GM12878 (cell line): ENCODE results near the gene VTI1A. TPM values are rescaled to one million over a fixed set of nuclear protein-coding genes. Genes with fewer than 3 reads are reported as not detected.

Source experiments
- ASH2L ChIP-seq: fragments of 300-600, 200-600 bp; sonication (generic); IDR thresholded peaks from 2 replicates; pipeline ENCODE4 v1.6.1; 2017; ENCODE audit warnings: low read depth, mild to moderate bottlenecking, borderline replicate concordance
- CREB1 ChIP-seq: IDR thresholded peaks from 2 replicates; pipeline ENCODE4 v1.6.1; 2012; ENCODE audit warnings: low read depth, mild to moderate bottlenecking, inconsistent platforms
- HDAC2 ChIP-seq: fragments of 200-600 bp; sonication (generic); IDR thresholded peaks from 2 replicates; pipeline ENCODE4 v1.6.1; 2017
- MTA2 ChIP-seq: fragments of 450-650 bp; IDR thresholded peaks from 2 replicates; pipeline ENCODE4 v1.6.1; 2016; ENCODE audit warnings: low read depth, mild to moderate bottlenecking, moderate library complexity
- POLR2AphosphoS5 ChIP-seq: IDR thresholded peaks from 2 replicates; pipeline ENCODE4 v1.6.1; 2011; ENCODE audit warnings: mild to moderate bottlenecking, low read length, inconsistent platforms
- POU2F2 ChIP-seq: IDR thresholded peaks from 3 replicates; pipeline ENCODE4 v1.6.1; 2011; ENCODE audit warnings: low read depth, mild to moderate bottlenecking, low read length, borderline replicate concordance
- RAD51 ChIP-seq: fragments of 450-650 bp; IDR thresholded peaks from 2 replicates; pipeline ENCODE4 v1.6.1; 2016; ENCODE audit warnings: moderate library complexity, mild to moderate bottlenecking, inconsistent platforms
- RB1 ChIP-seq: fragments of 450-650 bp; formaldehyde crosslinking; IDR thresholded peaks from 2 replicates; pipeline ENCODE4 v1.6.1; 2017; ENCODE audit warnings: mild to moderate bottlenecking, borderline replicate concordance
- RUNX3 ChIP-seq: IDR thresholded peaks from 2 replicates; pipeline ENCODE4 v1.6.1; 2012; ENCODE audit warnings: low read length, inconsistent platforms
- SKIL ChIP-seq: fragments of 450-650 bp; IDR thresholded peaks from 2 replicates; pipeline ENCODE4 v1.6.1; 2017; ENCODE audit warnings: mild to moderate bottlenecking, low read depth, inconsistent platforms; ENCODE audit not compliant: poor library complexity, severe bottlenecking
- SMAD5 ChIP-seq: IDR thresholded peaks from 2 replicates; pipeline ENCODE4 v1.6.1; 2016; ENCODE audit warnings: antibody characterized with exemption, low read depth
- SMC3 ChIP-seq: IDR thresholded peaks from 2 replicates; pipeline ENCODE4 v1.6.1; 2011; ENCODE audit warnings: low read length, improper control_type of control experiment, borderline replicate concordance
- ZBTB40 ChIP-seq: fragments of 450-650 bp; IDR thresholded peaks from 2 replicates; pipeline ENCODE4 v1.6.1; 2016; ENCODE audit warnings: mild to moderate bottlenecking, moderate library complexity, borderline replicate concordance
- ZNF384 ChIP-seq: IDR thresholded peaks from 2 replicates; pipeline ENCODE4 v1.6.1; 2012; ENCODE audit warnings: low read depth, mild to moderate bottlenecking, low read length, improper control_type of control experiment, borderline replicate concordance
- ZZZ3 ChIP-seq: IDR thresholded peaks from 2 replicates; pipeline ENCODE4 v1.6.1; 2011; ENCODE audit warnings: low read depth; ENCODE audit not compliant: control insufficient read depth, insufficient read length
- polyA plus RNA-seq, 11 experiments: library from polyadenylated mRNA; depleted of rRNA in 4 of 11; unstranded in 6 of 11; stranded (reverse) in 5 of 11; fragments of >200 nt; fragmentation: Nextera tagmentation in 4 of 11; fragmentation: Illumina TruSeq in 1 of 11; extraction: Ambion mirVana in 4 of 11; extraction: Trizol in 1 of 11; gene quantifications; 1 replicate in 1 of 11; 2 replicates in 10 of 11; pipeline versions ENCODE4 v1.2.1 to v1.2.3, GENCODE V29; 2011 to 2016; ENCODE audit warnings: inconsistent platforms in 2 of 11, missing spikeins in 2 of 11, low read depth in 1 of 11
- total RNA-seq, 4 experiments: library from RNA; depleted of rRNA in 3 of 4; stranded (reverse); fragments of >200 nt in 3 of 4; fragmentation: Illumina TruSeq in 1 of 4; extraction: Trizol in 1 of 4; gene quantifications; 2 replicates each; pipeline versions ENCODE4 v1.2.1 to v1.2.3, GENCODE V29; 2013 to 2021
- TF ChIP-seq, protein P1 (sequence below): IDR thresholded peaks from 2 replicates; pipeline ENCODE4 v1.6.1; 2012; ENCODE audit warnings: mild to moderate bottlenecking, low read depth, low read length
- TF ChIP-seq, protein P2 (sequence below): IDR thresholded peaks from 2 replicates; pipeline ENCODE4 v1.6.1; 2012; ENCODE audit warnings: low read depth, low read length, improper control_type of control experiment
- TF ChIP-seq, protein P3 (sequence below): IDR thresholded peaks from 2 replicates; pipeline ENCODE4 v1.6.1; 2012; ENCODE audit warnings: low read depth, low read length, improper control_type of control experiment

VTI1A gene
- total and polyA plus RNA-seq, 10 of the 15 experiments (the other 5 are each of a cell fraction or from before 2014, with no cell fraction given), result 12.4 to 43.2 (median 27.5) TPM

DNA sequence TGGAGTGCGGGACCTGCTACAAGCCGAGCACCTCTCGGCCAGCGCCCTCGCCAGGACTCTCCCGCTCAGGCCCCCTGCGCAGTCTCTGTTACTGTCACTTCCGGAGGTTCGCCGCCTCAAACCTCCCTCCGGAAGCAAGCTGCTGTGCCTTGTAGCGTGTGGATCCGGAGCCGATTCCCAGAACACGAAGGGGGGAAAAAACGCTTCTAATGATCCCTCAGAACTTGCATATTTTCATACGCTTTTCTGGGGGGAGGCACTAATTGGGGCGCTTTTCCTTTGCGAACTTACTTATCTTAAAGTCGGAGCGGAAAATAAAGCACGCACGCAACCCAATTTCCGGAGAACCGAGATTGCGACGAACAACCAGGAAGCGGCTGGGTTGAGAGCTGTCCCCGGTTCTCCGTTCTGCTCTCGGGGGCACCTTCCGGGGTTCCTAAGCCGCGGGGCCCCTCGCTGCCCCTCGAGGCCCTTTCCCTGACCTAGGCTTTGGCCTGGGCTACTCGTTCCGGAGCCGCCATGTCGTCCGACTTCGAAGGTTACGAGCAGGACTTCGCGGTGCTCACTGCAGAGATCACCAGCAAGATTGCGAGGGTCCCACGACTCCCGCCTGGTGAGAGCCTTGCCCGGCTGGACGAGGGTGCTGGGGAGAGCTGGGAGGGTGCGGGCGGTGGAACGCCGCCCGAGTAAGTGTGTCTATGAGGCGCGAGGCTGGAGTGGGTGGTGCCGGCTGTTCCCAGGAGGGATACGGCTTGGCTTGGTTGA lies at the start of gene VTI1A, which contains the start of gene ZDHHC6 (continued):
- TF ChIP-seq MTA2 (peak; percentile 53; the same call in 1 of the 2 replicates), ZBTB40 (peak; percentile 100), SKIL (peak; percentile 94), RAD51 (peak; percentile 59), ZZZ3 (peak; percentile 86), ASH2L (no peak; the same call in 1 of the 2 replicates), HDAC2 (peak; percentile 28; the same call in 1 of the 2 replicates), RUNX3 (peak; percentile 57), POU2F2 (peak; percentile 44; the same call in 2 of the 3 replicates), RB1 (peak; percentile 94; the same call in 1 of the 2 replicates), ZNF384 (no peak), SMAD5 (peak; percentile 70), SMC3 (no peak), CREB1 (peak; percentile 80; the same call in 1 of the 2 replicates), POLR2AphosphoS5 (peak; percentile 94)
- TF ChIP-seq, protein P1, sequence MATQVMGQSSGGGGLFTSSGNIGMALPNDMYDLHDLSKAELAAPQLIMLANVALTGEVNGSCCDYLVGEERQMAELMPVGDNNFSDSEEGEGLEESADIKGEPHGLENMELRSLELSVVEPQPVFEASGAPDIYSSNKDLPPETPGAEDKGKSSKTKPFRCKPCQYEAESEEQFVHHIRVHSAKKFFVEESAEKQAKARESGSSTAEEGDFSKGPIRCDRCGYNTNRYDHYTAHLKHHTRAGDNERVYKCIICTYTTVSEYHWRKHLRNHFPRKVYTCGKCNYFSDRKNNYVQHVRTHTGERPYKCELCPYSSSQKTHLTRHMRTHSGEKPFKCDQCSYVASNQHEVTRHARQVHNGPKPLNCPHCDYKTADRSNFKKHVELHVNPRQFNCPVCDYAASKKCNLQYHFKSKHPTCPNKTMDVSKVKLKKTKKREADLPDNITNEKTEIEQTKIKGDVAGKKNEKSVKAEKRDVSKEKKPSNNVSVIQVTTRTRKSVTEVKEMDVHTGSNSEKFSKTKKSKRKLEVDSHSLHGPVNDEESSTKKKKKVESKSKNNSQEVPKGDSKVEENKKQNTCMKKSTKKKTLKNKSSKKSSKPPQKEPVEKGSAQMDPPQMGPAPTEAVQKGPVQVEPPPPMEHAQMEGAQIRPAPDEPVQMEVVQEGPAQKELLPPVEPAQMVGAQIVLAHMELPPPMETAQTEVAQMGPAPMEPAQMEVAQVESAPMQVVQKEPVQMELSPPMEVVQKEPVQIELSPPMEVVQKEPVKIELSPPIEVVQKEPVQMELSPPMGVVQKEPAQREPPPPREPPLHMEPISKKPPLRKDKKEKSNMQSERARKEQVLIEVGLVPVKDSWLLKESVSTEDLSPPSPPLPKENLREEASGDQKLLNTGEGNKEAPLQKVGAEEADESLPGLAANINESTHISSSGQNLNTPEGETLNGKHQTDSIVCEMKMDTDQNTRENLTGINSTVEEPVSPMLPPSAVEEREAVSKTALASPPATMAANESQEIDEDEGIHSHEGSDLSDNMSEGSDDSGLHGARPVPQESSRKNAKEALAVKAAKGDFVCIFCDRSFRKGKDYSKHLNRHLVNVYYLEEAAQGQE, result peak; percentile 66
- TF ChIP-seq, protein P2, sequence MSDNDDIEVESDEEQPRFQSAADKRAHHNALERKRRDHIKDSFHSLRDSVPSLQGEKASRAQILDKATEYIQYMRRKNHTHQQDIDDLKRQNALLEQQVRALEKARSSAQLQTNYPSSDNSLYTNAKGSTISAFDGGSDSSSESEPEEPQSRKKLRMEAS, result peak; percentile 19; the same call in 1 of the 2 replicates
- TF ChIP-seq, protein P3, sequence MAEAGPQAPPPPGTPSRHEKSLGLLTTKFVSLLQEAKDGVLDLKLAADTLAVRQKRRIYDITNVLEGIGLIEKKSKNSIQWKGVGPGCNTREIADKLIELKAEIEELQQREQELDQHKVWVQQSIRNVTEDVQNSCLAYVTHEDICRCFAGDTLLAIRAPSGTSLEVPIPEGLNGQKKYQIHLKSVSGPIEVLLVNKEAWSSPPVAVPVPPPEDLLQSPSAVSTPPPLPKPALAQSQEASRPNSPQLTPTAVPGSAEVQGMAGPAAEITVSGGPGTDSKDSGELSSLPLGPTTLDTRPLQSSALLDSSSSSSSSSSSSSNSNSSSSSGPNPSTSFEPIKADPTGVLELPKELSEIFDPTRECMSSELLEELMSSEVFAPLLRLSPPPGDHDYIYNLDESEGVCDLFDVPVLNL, result peak; percentile 46; the same call in 1 of the 2 replicates
